ENCODE results near the gene AUTS2.

The AUTS2 gene

DNA sequence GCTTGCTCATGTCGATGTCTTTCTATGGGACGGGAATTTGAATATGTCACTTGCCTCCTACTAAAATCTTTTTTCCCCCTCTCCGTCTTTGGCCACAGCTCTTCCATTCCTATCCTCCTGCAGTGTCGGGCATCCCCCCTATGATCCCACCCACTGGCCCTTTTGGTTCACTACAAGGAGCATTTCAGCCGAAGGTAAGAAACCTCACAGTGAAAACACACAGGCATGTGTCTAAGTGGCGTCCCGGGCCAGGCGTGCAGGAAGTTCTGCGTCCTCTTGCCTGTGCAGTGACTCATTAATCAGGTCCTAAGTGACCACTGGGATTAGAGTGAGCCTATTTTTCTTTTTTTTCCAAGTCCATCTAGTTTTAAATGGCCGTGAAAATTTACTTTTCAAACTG lies 1173.2 kb downstream of the AUTS2 start:
- Histone ChIP-seq H4K8ac (ENCODE audit: low read depth, low read length) (no peak overlapping the region), H3K4me1 (ENCODE audit: control insufficient read depth, low read depth, low read length) (no peaks in the 10 kb centered on the region), H3K4ac (ENCODE audit: low read depth, low read length) (no peak overlapping the region), H3K36me3 (ENCODE audit: control insufficient read depth, insufficient read depth, low read length) (peaks cover 2% of the 10 kb centered on the region), H3K79me2 (ENCODE audit: control insufficient read depth, insufficient read depth, low read length) (no peaks in the 10 kb centered on the region), H2BK5ac (ENCODE audit: low read length) (no peak overlapping the region), H3K23ac (ENCODE audit: low read length) (no peak overlapping the region), H2AK5ac (ENCODE audit: low read length) (no peak overlapping the region), H3K56ac (ENCODE audit: low read length) (no peak overlapping the region), H2BK120ac (ENCODE audit: low read depth, low read length) (no peak overlapping the region), H3K9ac (ENCODE audit: low read length) (no peak overlapping the region), H3K18ac (ENCODE audit: low read length) (no peak overlapping the region), H2BK15ac (replicated peaks; ENCODE audit: low read depth) (no peak overlapping the region), H3K4me2 (ENCODE audit: low read length) (no peak overlapping the region), H3K27me3 (ENCODE audit: insufficient read depth, low read length, poor library complexity) (no peaks in the 10 kb centered on the region), H3K4me3 (ENCODE audit: low read length) (no peak overlapping the region), H4K5ac (ENCODE audit: low read length) (no peak overlapping the region), H3K27ac (ENCODE audit: low read depth, low read length) (no peak overlapping the region), H3K79me1 (ENCODE audit: low read length) (no peaks in the 10 kb centered on the region)
- peak; percentile 19 for DNase-seq
- no CpG with 5 or more reads among the region's 10 CpGs for WGBS (ENCODE audit: extremely low coverage, insufficient coverage, low lambda C conversion rate)

DNA sequence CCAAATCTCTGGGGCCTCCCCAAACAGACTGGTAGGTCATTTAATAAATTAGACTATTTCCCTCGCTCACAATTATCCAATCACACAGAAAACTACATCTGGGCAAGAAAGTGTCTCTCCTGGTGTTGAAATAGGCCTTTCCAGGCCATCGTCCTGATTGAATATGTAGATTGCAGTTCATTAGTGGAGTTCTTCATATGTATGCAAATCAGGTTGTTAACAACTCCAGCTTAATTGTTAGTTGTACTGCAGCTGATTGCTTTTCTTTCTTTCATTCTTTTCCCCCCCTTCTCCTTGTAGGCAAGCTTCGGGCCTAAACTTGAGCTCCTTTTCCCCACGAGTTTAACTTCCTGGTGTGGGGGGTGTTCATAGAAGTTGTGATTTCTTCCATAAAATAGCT lies 1174.6 kb downstream of the AUTS2 start:
- Histone ChIP-seq H3K79me2 (ENCODE audit: control insufficient read depth, insufficient read depth, low read length) (no peaks in the 10 kb centered on the region), H3K56ac (ENCODE audit: low read length) (no peak overlapping the region), H3K27me3 (ENCODE audit: insufficient read depth, low read length, poor library complexity) (no peaks in the 10 kb centered on the region), H2BK120ac (ENCODE audit: low read depth, low read length) (no peak overlapping the region), H3K4me2 (ENCODE audit: low read length) (no peak overlapping the region), H4K5ac (ENCODE audit: low read length) (no peak overlapping the region), H3K9ac (ENCODE audit: low read length) (no peak overlapping the region), H3K23ac (ENCODE audit: low read length) (no peak overlapping the region), H2BK5ac (ENCODE audit: low read length) (no peak overlapping the region), H3K18ac (ENCODE audit: low read length) (no peak overlapping the region), H4K8ac (ENCODE audit: low read depth, low read length) (no peak overlapping the region), H3K4me1 (ENCODE audit: control insufficient read depth, low read depth, low read length) (no peaks in the 10 kb centered on the region), H3K27ac (ENCODE audit: low read depth, low read length) (no peak overlapping the region), H3K4me3 (ENCODE audit: low read length) (no peak overlapping the region), H3K79me1 (ENCODE audit: low read length) (no peaks in the 10 kb centered on the region), H3K4ac (ENCODE audit: low read depth, low read length) (no peak overlapping the region), H2BK15ac (replicated peaks; ENCODE audit: low read depth) (no peak overlapping the region), H2AK5ac (ENCODE audit: low read length) (no peak overlapping the region), H3K36me3 (ENCODE audit: control insufficient read depth, insufficient read depth, low read length) (peaks cover 3% of the 10 kb centered on the region)
- WGBS (ENCODE audit: extremely low coverage, insufficient coverage, low lambda C conversion rate), result no CpG with 5 or more reads among the region's 4 CpGs
- no peak for DNase-seq

DNA sequence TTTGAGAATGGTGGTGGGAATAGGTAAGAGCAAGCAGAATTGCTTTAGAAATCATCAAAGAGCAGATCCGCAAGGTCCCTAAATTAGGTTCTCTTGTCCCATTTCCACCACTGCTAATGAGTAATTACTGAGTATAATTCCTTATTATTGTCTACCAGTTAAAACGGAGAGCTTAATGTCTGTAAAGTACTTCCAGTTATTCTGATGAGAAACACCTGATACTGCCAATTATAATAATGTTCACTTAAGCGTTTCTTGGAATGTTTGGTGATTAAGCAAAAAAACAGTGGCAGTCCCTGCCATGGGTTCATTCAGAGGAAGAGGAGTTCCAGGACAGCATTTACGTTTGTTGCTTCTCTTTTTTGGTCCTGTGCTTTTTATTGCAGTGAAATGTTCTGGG lies 1175.1 kb downstream of the AUTS2 start:
- Histone ChIP-seq H2BK15ac (replicated peaks; ENCODE audit: low read depth) (no peak overlapping the region), H3K27me3 (ENCODE audit: insufficient read depth, low read length, poor library complexity) (no peaks in the 10 kb centered on the region), H4K5ac (ENCODE audit: low read length) (no peak overlapping the region), H3K4me2 (ENCODE audit: low read length) (no peak overlapping the region), H3K18ac (ENCODE audit: low read length) (no peak overlapping the region), H3K9ac (ENCODE audit: low read length) (no peak overlapping the region), H2BK5ac (ENCODE audit: low read length) (no peak overlapping the region), H3K23ac (ENCODE audit: low read length) (no peak overlapping the region), H3K79me1 (ENCODE audit: low read length) (no peaks in the 10 kb centered on the region), H3K4ac (ENCODE audit: low read depth, low read length) (no peak overlapping the region), H2AK5ac (ENCODE audit: low read length) (no peak overlapping the region), H3K27ac (ENCODE audit: low read depth, low read length) (no peak overlapping the region), H3K4me3 (ENCODE audit: low read length) (no peak overlapping the region), H4K8ac (ENCODE audit: low read depth, low read length) (no peak overlapping the region), H3K79me2 (ENCODE audit: control insufficient read depth, insufficient read depth, low read length) (no peaks in the 10 kb centered on the region), H3K36me3 (ENCODE audit: control insufficient read depth, insufficient read depth, low read length) (peaks cover 4% of the 10 kb centered on the region), H2BK120ac (ENCODE audit: low read depth, low read length) (no peak overlapping the region), H3K4me1 (ENCODE audit: control insufficient read depth, low read depth, low read length) (no peaks in the 10 kb centered on the region), H3K56ac (ENCODE audit: low read length) (no peak overlapping the region)
- no peak for DNase-seq
- WGBS (ENCODE audit: extremely low coverage, insufficient coverage, low lambda C conversion rate), result no CpG with 5 or more reads among the region's 4 CpGs

DNA sequence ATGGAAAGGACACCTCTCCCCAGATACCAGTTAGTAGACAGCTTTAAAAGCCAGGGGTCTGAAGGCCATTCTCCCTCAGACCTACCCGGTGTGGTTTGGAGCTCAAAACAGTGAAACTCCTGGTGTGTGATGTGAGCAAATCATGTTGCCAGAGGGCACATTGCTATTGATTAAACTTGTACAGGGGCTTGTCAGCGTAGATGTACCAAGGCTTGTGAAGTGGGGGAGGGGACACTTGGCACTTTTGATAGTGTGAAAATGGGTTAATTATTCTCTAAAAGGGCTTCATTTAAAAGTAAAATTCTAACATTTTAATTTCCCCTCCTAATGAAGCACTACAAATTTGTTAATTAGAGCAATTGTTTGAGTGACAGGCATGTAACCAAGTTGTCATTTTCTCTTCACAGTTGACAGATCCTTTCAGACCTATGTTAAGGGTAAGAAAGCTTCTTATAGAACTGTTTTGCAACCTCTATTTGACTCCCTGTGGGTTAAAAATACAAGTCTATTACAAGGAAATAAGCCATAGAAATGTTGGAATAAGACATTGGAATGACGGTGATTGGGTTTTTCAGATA lies 1176.8 kb downstream of the AUTS2 start:
- peaks cover 4% of the 10 kb centered on the region for H3K36me3 ChIP-seq (ENCODE audit: control insufficient read depth, insufficient read depth, low read length)
- H2BK120ac ChIP-seq (ENCODE audit: low read depth, low read length), result no peak overlapping the region
- H3K56ac ChIP-seq (ENCODE audit: low read length), result no peak overlapping the region
- H3K9ac ChIP-seq (ENCODE audit: low read length), result no peak overlapping the region
- no peak overlapping the region for H4K5ac ChIP-seq (ENCODE audit: low read length)
- H3K27me3 ChIP-seq (ENCODE audit: insufficient read depth, low read length, poor library complexity), result no peaks in the 10 kb centered on the region
- no peak overlapping the region for H3K27ac ChIP-seq (ENCODE audit: low read depth, low read length)
- H2BK15ac ChIP-seq (replicated peaks; ENCODE audit: low read depth), result no peak overlapping the region
- WGBS (ENCODE audit: extremely low coverage, insufficient coverage, low lambda C conversion rate), result no CpG with 5 or more reads among the region's 3 CpGs
- no peaks in the 10 kb centered on the region for H3K79me1 ChIP-seq (ENCODE audit: low read length)
- H3K4me2 ChIP-seq (ENCODE audit: low read length), result no peak overlapping the region
- H2AK5ac ChIP-seq (ENCODE audit: low read length), result no peak overlapping the region
- no peak overlapping the region for H3K4me3 ChIP-seq (ENCODE audit: low read length)
- no peaks in the 10 kb centered on the region for H3K4me1 ChIP-seq (ENCODE audit: control insufficient read depth, low read depth, low read length)
- no peaks in the 10 kb centered on the region for H3K79me2 ChIP-seq (ENCODE audit: control insufficient read depth, insufficient read depth, low read length)
- no peak overlapping the region for H3K23ac ChIP-seq (ENCODE audit: low read length)
- H3K18ac ChIP-seq (ENCODE audit: low read length), result no peak overlapping the region
- no peak overlapping the region for H4K8ac ChIP-seq (ENCODE audit: low read depth, low read length)
- H2BK5ac ChIP-seq (ENCODE audit: low read length), result no peak overlapping the region
- no peak overlapping the region for H3K4ac ChIP-seq (ENCODE audit: low read depth, low read length)
- no peak for DNase-seq

DNA sequence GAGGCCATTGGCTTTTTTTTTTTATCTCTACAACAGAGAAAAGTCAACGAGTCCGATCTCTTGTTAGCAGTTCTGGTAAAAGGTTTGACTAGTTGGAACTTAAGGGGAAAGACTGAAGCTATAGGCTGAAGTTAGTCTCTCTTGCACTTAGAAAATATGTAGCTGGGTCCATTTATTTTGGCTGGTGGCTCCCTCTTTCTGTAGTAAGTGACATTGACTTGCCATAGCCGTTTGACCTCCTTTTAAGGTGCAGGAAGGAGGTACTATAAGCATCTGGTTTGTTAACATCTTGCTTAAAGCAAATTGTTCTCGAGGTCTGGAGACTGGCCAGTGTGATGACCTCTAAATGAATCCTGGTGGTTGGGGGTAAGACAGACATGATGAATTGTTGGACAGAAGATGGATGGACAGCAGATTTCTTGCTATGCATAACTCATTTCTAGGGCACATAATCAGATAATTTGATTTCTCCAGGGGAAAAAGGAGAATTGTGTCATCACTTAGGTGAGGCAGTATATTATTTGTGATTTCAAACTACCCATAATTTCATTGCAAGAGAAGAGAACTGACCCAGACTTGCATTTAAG lies 1177.4 kb downstream of the AUTS2 start:
- Histone ChIP-seq H2BK15ac (replicated peaks; ENCODE audit: low read depth) (no peak overlapping the region), H2AK5ac (ENCODE audit: low read length) (no peak overlapping the region), H2BK120ac (ENCODE audit: low read depth, low read length) (no peak overlapping the region), H4K8ac (ENCODE audit: low read depth, low read length) (no peak overlapping the region), H3K4me1 (ENCODE audit: control insufficient read depth, low read depth, low read length) (no peaks in the 10 kb centered on the region), H3K9ac (ENCODE audit: low read length) (no peak overlapping the region), H3K79me2 (ENCODE audit: control insufficient read depth, insufficient read depth, low read length) (no peaks in the 10 kb centered on the region), H3K27me3 (ENCODE audit: insufficient read depth, low read length, poor library complexity) (no peaks in the 10 kb centered on the region), H3K4ac (ENCODE audit: low read depth, low read length) (no peak overlapping the region), H3K23ac (ENCODE audit: low read length) (no peak overlapping the region), H3K36me3 (ENCODE audit: control insufficient read depth, insufficient read depth, low read length) (peaks cover 4% of the 10 kb centered on the region), H3K4me3 (ENCODE audit: low read length) (no peak overlapping the region), H3K4me2 (ENCODE audit: low read length) (no peak overlapping the region), H4K5ac (ENCODE audit: low read length) (no peak overlapping the region), H2BK5ac (ENCODE audit: low read length) (no peak overlapping the region), H3K56ac (ENCODE audit: low read length) (no peak overlapping the region), H3K79me1 (ENCODE audit: low read length) (no peaks in the 10 kb centered on the region), H3K27ac (ENCODE audit: low read depth, low read length) (no peak overlapping the region), H3K18ac (ENCODE audit: low read length) (no peak overlapping the region)
- no CpG with 5 or more reads among the region's 4 CpGs for whole genome bisulfite sequencing (ENCODE audit: extremely low coverage, insufficient coverage, low lambda C conversion rate)
- peak; percentile 72 for DNase-seq

DNA sequence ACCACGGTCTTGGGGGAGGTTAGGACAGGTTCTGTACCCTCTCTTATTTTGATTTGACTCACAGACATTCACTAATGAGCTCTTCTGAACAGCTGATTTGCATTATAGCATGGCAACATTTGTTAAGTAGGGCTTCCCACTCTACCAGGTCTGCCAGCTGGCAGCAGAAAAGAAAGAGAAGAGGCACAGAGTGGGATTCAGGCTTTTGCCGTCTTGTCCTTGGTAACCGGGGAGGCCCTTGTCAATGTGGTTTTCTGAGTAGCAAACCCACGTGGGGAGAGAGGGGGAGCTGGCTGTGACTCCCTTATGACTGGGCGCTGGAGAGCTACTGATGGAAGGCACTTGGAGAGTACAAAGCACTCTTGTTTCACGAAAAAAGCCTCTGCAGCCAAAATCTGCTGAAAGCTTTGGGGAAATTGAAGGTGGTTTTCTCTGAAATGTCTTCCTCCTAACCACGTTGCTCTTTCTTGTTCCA lies 1178.4 kb downstream of the AUTS2 start:
- H3K79me2 ChIP-seq (ENCODE audit: control insufficient read depth, insufficient read depth, low read length), result no peaks in the 10 kb centered on the region
- DNase-seq, result no peak
- H3K18ac ChIP-seq (ENCODE audit: low read length), result no peak overlapping the region
- peaks cover 4% of the 10 kb centered on the region for H3K36me3 ChIP-seq (ENCODE audit: control insufficient read depth, insufficient read depth, low read length)
- H3K56ac ChIP-seq (ENCODE audit: low read length), result no peak overlapping the region
- H2BK5ac ChIP-seq (ENCODE audit: low read length), result no peak overlapping the region
- no peak overlapping the region for H2BK15ac ChIP-seq (replicated peaks; ENCODE audit: low read depth)
- H3K4me2 ChIP-seq (ENCODE audit: low read length), result no peak overlapping the region
- no peak overlapping the region for H3K27ac ChIP-seq (ENCODE audit: low read depth, low read length)
- H3K4me3 ChIP-seq (ENCODE audit: low read length), result no peak overlapping the region
- no peaks in the 10 kb centered on the region for H3K79me1 ChIP-seq (ENCODE audit: low read length)
- no peak overlapping the region for H3K23ac ChIP-seq (ENCODE audit: low read length)
- H3K27me3 ChIP-seq (ENCODE audit: insufficient read depth, low read length, poor library complexity), result no peaks in the 10 kb centered on the region
- no peak overlapping the region for H3K9ac ChIP-seq (ENCODE audit: low read length)
- WGBS (ENCODE audit: extremely low coverage, insufficient coverage, low lambda C conversion rate), result no CpG with 5 or more reads among the region's 7 CpGs
- no peaks in the 10 kb centered on the region for H3K4me1 ChIP-seq (ENCODE audit: control insufficient read depth, low read depth, low read length)
- no peak overlapping the region for H2BK120ac ChIP-seq (ENCODE audit: low read depth, low read length)
- H3K4ac ChIP-seq (ENCODE audit: low read depth, low read length), result no peak overlapping the region
- no peak overlapping the region for H4K8ac ChIP-seq (ENCODE audit: low read depth, low read length)
- H2AK5ac ChIP-seq (ENCODE audit: low read length), result no peak overlapping the region
- no peak overlapping the region for H4K5ac ChIP-seq (ENCODE audit: low read length)

Data from mesendoderm (in vitro differentiated cells).